IMR-90 (cell line): ENCODE results near the gene CSRP1. TPM values are rescaled to one million over a fixed set of nuclear protein-coding genes. Genes with fewer than 3 reads are reported as not detected.

Experiments used
- ATAC-seq: fragments of 200-7000 bp; cut with Tn5 transposase; 2 replicates; pipeline ENCODE4 v1.9.1; 2020; ENCODE audit warnings: low read depth, mild to moderate bottlenecking, moderate library complexity
- BruUV-seq: library from RNA; stranded (reverse); fragments of 400-500 nt; replicated peaks from 2 replicates; lab custom pipeline; 2021; lab: Mats Ljungman, UMichigan
- CTCF ChIA-PET: fragments of 300-600 bp; formaldehyde crosslinking; extraction: SDS; loops from one replicate; lab custom pipeline; 2021; ENCODE audit warnings: antibody characterized with exemption; lab: Yijun Ruan, JAX
- POLR2A ChIA-PET: fragments of 300-600 bp; sonication (Branson Sonifier 250); formaldehyde crosslinking; loops from one replicate; lab custom pipeline; 2022; ENCODE audit warnings: antibody characterized with exemption; ENCODE audit not compliant: unreplicated experiment; lab: Charles Lee
- DNase-seq: peaks from one replicate; pipeline ENCODE4 v3.0.0; 2013
- H2AFZ ChIP-seq: replicated peaks from 2 replicates; pipeline ENCODE3; 2013; ENCODE audit warnings: low read length, mild to moderate bottlenecking; ENCODE audit not compliant: poor library complexity
- H2AK5ac ChIP-seq: 2 replicates; pipeline ENCODE4 v1.6.1; 2013; ENCODE audit warnings: low read depth, low read length, inconsistent platforms
- H2AK9ac ChIP-seq: replicated peaks from 2 replicates; pipeline ENCODE3; 2013; ENCODE audit warnings: mild to moderate bottlenecking, low read depth, low read length, moderate library complexity; ENCODE audit not compliant: poor library complexity
- H2BK120ac ChIP-seq: 2 replicates; pipeline ENCODE4 v1.6.1; 2013; ENCODE audit warnings: low read depth, low read length, inconsistent platforms
- H2BK15ac ChIP-seq: 3 replicates; pipeline ENCODE4 v1.6.1; 2013; ENCODE audit warnings: low read depth, low read length, inconsistent platforms
- H2BK20ac ChIP-seq: 2 replicates; pipeline ENCODE4 v1.6.1; 2013; ENCODE audit warnings: low read depth, mild to moderate bottlenecking, inconsistent platforms, low read length, moderate library complexity
- H2BK5ac ChIP-seq: 2 replicates; pipeline ENCODE4 v1.6.1; 2013; ENCODE audit warnings: mild to moderate bottlenecking, low read depth, low read length, inconsistent platforms; ENCODE audit not compliant: poor library complexity, severe bottlenecking
- H3K14ac ChIP-seq: replicated peaks from 2 replicates; pipeline ENCODE4 v1.6.1; 2013; ENCODE audit warnings: low read depth, low read length, inconsistent platforms
- H3K18ac ChIP-seq: 2 replicates; pipeline ENCODE4 v1.6.1; 2013; ENCODE audit warnings: low read depth, low read length, control low read depth
- H3K23ac ChIP-seq: 2 replicates; pipeline ENCODE4 v1.6.1; 2013; ENCODE audit warnings: low read depth, low read length, inconsistent platforms
- H3K27ac ChIP-seq: 2 replicates; pipeline ENCODE4 v1.5.1; 2013; ENCODE audit warnings: mild to moderate bottlenecking, control low read depth, low read length; ENCODE audit not compliant: insufficient read depth
- H3K27me3 ChIP-seq: 2 replicates; pipeline ENCODE4 v1.6.1; 2013; ENCODE audit warnings: low read length; ENCODE audit not compliant: control insufficient read depth, insufficient read depth
- H3K36me3 ChIP-seq: 2 replicates; pipeline ENCODE4 v1.6.1; 2013; ENCODE audit warnings: low read length, mixed read lengths; ENCODE audit not compliant: control insufficient read depth, insufficient read depth
- H3K4ac ChIP-seq: 2 replicates; pipeline ENCODE4 v1.6.1; 2013; ENCODE audit warnings: low read depth, low read length, inconsistent platforms
- H3K4me1 ChIP-seq: 2 replicates; pipeline ENCODE4 v1.6.1; 2013; ENCODE audit warnings: low read length, mixed read lengths; ENCODE audit not compliant: control insufficient read depth, insufficient read depth
- H3K4me2 ChIP-seq: 2 replicates; pipeline ENCODE4 v1.6.1; 2013; ENCODE audit warnings: low read depth, mild to moderate bottlenecking, control low read depth, low read length, moderate library complexity
- H3K4me3 ChIP-seq: 2 replicates; pipeline ENCODE4 v1.5.1; 2013; ENCODE audit warnings: low read depth, mild to moderate bottlenecking, control low read depth, low read length, moderate library complexity; ENCODE audit not compliant: insufficient read depth
- H3K56ac ChIP-seq: 2 replicates; pipeline ENCODE4 v1.6.1; 2013; ENCODE audit warnings: low read length, inconsistent platforms; ENCODE audit not compliant: insufficient read depth; ENCODE audit errors: extremely low read depth
- H3K79me1 ChIP-seq, 2 experiments: 2 replicates each; pipeline ENCODE4 v1.6.1; 2013; ENCODE audit warnings: low read length in 2 of 2, inconsistent platforms in 1 of 2, low read depth in 1 of 2
- H3K9ac ChIP-seq: 2 replicates; pipeline ENCODE4 v1.6.1; 2013; ENCODE audit warnings: low read depth, low read length, control low read depth
- H3K9me1 ChIP-seq: 2 replicates; pipeline ENCODE4 v1.6.1; 2013; ENCODE audit warnings: low read length, inconsistent platforms; ENCODE audit not compliant: insufficient read depth
- H3K9me3 ChIP-seq: 2 replicates; pipeline ENCODE4 v1.6.1; 2013; ENCODE audit warnings: low read length; ENCODE audit not compliant: control insufficient read depth, insufficient read depth
- H4K20me1 ChIP-seq: 2 replicates; pipeline ENCODE4 v1.6.1; 2013; ENCODE audit warnings: low read length, inconsistent platforms; ENCODE audit not compliant: insufficient read depth
- H4K5ac ChIP-seq: 2 replicates; pipeline ENCODE4 v1.6.1; 2013; ENCODE audit warnings: mild to moderate bottlenecking, low read depth, low read length, control low read depth
- H4K8ac ChIP-seq, 2 experiments: 2 replicates each; pipeline ENCODE4 v1.6.1; 2013; ENCODE audit warnings: low read depth in 2 of 2, low read length in 2 of 2, control low read depth in 1 of 2, inconsistent platforms in 1 of 2
- H4K91ac ChIP-seq: 2 replicates; pipeline ENCODE4 v1.6.1; 2013; ENCODE audit warnings: low read depth, low read length, inconsistent platforms; ENCODE audit not compliant: insufficient read depth
- BHLHE40 ChIP-seq: fragments of 150-350 bp; IDR thresholded peaks from 2 replicates; pipeline ENCODE4 v1.6.1; 2016; ENCODE audit warnings: mild to moderate bottlenecking, low read depth, low read length
- CEBPB ChIP-seq: IDR thresholded peaks from 2 replicates; pipeline ENCODE4 v1.6.1; 2012; ENCODE audit warnings: low read depth, low read length, improper control_type of control experiment
- CHD1 ChIP-seq: IDR thresholded peaks from 2 replicates; pipeline ENCODE4 v1.6.1; 2012; ENCODE audit warnings: low read depth, low read length, improper control_type of control experiment
- FOS ChIP-seq: fragments of 150-350 bp; IDR thresholded peaks from 2 replicates; pipeline ENCODE4 v1.6.1; 2016; ENCODE audit warnings: low read depth, low read length
- MAFK ChIP-seq: IDR thresholded peaks from 2 replicates; pipeline ENCODE4 v1.6.1; 2012; ENCODE audit warnings: low read depth, low read length, improper control_type of control experiment
- MAZ ChIP-seq: IDR thresholded peaks from 2 replicates; pipeline ENCODE4 v1.6.1; 2012; ENCODE audit warnings: low read depth, mild to moderate bottlenecking, low read length, improper control_type of control experiment, moderate library complexity, borderline replicate concordance
- MXI1 ChIP-seq: IDR thresholded peaks from 2 replicates; pipeline ENCODE4 v1.6.1; 2012; ENCODE audit warnings: low read depth, mild to moderate bottlenecking, low read length, moderate library complexity, borderline replicate concordance
- NFE2L2 ChIP-seq: fragments of 150-350 bp; IDR thresholded peaks from 2 replicates; pipeline ENCODE4 v1.6.1; 2016; ENCODE audit warnings: low read depth, mild to moderate bottlenecking, low read length
- POLR2A ChIP-seq: IDR thresholded peaks from 2 replicates; pipeline ENCODE4 v1.6.1; 2012; ENCODE audit warnings: mild to moderate bottlenecking, low read depth, low read length
- RAD21 ChIP-seq: IDR thresholded peaks from 2 replicates; pipeline ENCODE4 v1.6.1; 2012; ENCODE audit warnings: low read length, improper control_type of control experiment
- RFX5 ChIP-seq: IDR thresholded peaks from 2 replicates; pipeline ENCODE4 v1.8.0; 2012; ENCODE audit warnings: low read depth, mild to moderate bottlenecking, low read length, moderate library complexity
- SMC3 ChIP-seq: fragments of 150-350 bp; IDR thresholded peaks from 2 replicates; pipeline ENCODE4 v1.6.1; 2016; ENCODE audit warnings: low read depth, mild to moderate bottlenecking, antibody characterized with exemption, low read length, moderate library complexity
- WGBS, 2 experiments: methylation state at CpG; one replicate each; pipeline versions ENCODE4 v1.1.5 to v1.1.7; 2013; ENCODE audit warnings: missing lambda C conversion rate in 2 of 2; ENCODE audit not compliant: insufficient read length in 1 of 2; ENCODE audit errors: extremely low coverage in 2 of 2; 5-methylcytosine and 5-hydroxymethylcytosine counted together
- dilution Hi-C: fragments of 300-500 bp; cut with HindIII; formaldehyde crosslinking; loops from one replicate; pipeline ENCODE4 v1.14.3; 2018; ENCODE audit warnings: low sequenced_read_pairs; ENCODE audit not compliant: unreplicated experiment
- in situ Hi-C: fragments of 300-500 bp; cut with MboI; formaldehyde crosslinking; loops from 3 replicates; pipeline ENCODE4 v1.14.3; 2019; ENCODE audit warnings: low sequenced_read_pairs, inconsistent platforms, mixed read lengths
- intact Hi-C: fragments of 100-400 bp; cut with micrococcal nuclease; formaldehyde crosslinking; loops from 2 replicates; pipeline ENCODE4 v1.10.0; 2022
- polyA plus RNA-seq, 3 experiments: library from polyadenylated mRNA; depleted of rRNA; stranded (reverse); fragments of >200 nt; gene quantifications; 2 replicates each; pipeline ENCODE4 v1.2.3, GENCODE V29; 2012; ENCODE audit warnings: low replicate concordance in 1 of 3
- total RNA-seq: library from RNA; depleted of rRNA; stranded (reverse); fragments of >200 nt; gene quantifications from 2 replicates; pipeline ENCODE4 v1.2.3, GENCODE V29; 2012
- TF ChIP-seq, protein P1 (sequence below): fragments of 150-350 bp; IDR thresholded peaks from 2 replicates; pipeline ENCODE4 v1.6.1; 2017; ENCODE audit warnings: mild to moderate bottlenecking, antibody characterized with exemption, low read length, low read depth
- TF ChIP-seq, protein P2 (sequence below): conservative IDR thresholded peaks from 2 replicates; pipeline ENCODE4 v1.5.1; 2012; ENCODE audit warnings: mild to moderate bottlenecking, low read depth, low read length, improper control_type of control experiment

Gene CSRP1
- total and polyA plus RNA-seq, 2 of the 4 experiments (the other 2 are of a cell fraction) = 1,037 to 1,498 TPM

GRCh38 chr1:201538612-201539551 lies 32.0 kb upstream of the CSRP1 start, which contains the start of gene NAV1:
TSS of gene NAV1 (plus strand) at chr1:201539127. CDS start at chr1:201622885, 83,758 bp downstream.
- POLR2A ChIA-PET = interaction anchor here (0.6 kb wide), 1 partner anchor 110 kb away, joined by 3 read pairs; no protein-coding TSS in a partner anchor
- H2BK20ac ChIP-seq = peak within 1 kb of the TSS; percentile 64; the same call in 1 of the 2 replicates
- DNase-seq = peak; percentile 75
- in situ Hi-C loops = loop anchor here (25.0 kb wide), 2 partner anchors 423 to 598 kb away; partner anchors contain the start of genes ARL8A and TIMM17A
- peak within 1 kb of the TSS; percentile 79 for H2BK120ac ChIP-seq
- H4K8ac ChIP-seq = peak within 1 kb of the TSS; percentile 56 to 77
- 1% methylated on average over 38 of the region's 93 CpGs; no CpG with 5 or more reads in 1 of the 2 experiments for WGBS, 2 experiments
- BruUV-seq = no TSS peak
- peaks cover 35% of the 10 kb centered on the region for H3K4me1 ChIP-seq
- H3K79me1 ChIP-seq = peaks cover 2 to 66% of the 10 kb centered on the region in 2 experiments; a peak in 2 of 4 replicates
- dilution Hi-C loops = no loop called here
- H2BK5ac ChIP-seq = peak within 1 kb of the TSS; percentile 69
- intact Hi-C loops = loop anchor here (10.0 kb wide), 1 partner anchor 436 kb away; no protein-coding TSS in a partner anchor
- H3K27me3 ChIP-seq = no peaks in the 10 kb centered on the region
- H4K91ac ChIP-seq = peak within 1 kb of the TSS; percentile 79
- H3K4me3 ChIP-seq = peak within 1 kb of the TSS; percentile 73
- H3K56ac ChIP-seq = peak within 1 kb of the TSS; percentile 80
- peak within 1 kb of the TSS; percentile 95 for H2AK9ac ChIP-seq
- CTCF ChIA-PET = no interaction called here
- H2AK5ac ChIP-seq = peak within 1 kb of the TSS; percentile 54; the same call in 1 of the 2 replicates
- no peaks in the 10 kb centered on the region for H3K36me3 ChIP-seq
- H3K4ac ChIP-seq = peak within 1 kb of the TSS; percentile 84
- H3K9me3 ChIP-seq = no peaks in the 10 kb centered on the region
- peak within 1 kb of the TSS; percentile 67 for H2BK15ac ChIP-seq
- H4K20me1 ChIP-seq = no peaks in the 10 kb centered on the region
- peak within 1 kb of the TSS; percentile 90 for H2AFZ ChIP-seq
- ATAC-seq = peak; percentile 62
- H3K23ac ChIP-seq = peak within 1 kb of the TSS; percentile 96
- H3K18ac ChIP-seq = peak within 1 kb of the TSS; percentile 63
- peak within 1 kb of the TSS; percentile 92 for H3K14ac ChIP-seq
- H3K9ac ChIP-seq = peak within 1 kb of the TSS; percentile 94
- peak within 1 kb of the TSS; percentile 40 for H4K5ac ChIP-seq
- H3K27ac ChIP-seq = peak within 1 kb of the TSS; percentile 74
- H3K9me1 ChIP-seq = peaks cover 26% of the 10 kb centered on the region
- peak within 1 kb of the TSS; percentile 98 for H3K4me2 ChIP-seq
- TF ChIP-seq MAFK (no peak), POLR2A (peak; percentile 91; the same call in 1 of the 2 replicates), NFE2L2 (no peak), RFX5 (no peak), MAZ (no peak; the same call in 1 of the 2 replicates), CHD1 (no peak), CEBPB (no peak), RAD21 (no peak), MXI1 (no peak), SMC3 (no peak), FOS (peak; percentile 36; the same call in 1 of the 2 replicates), BHLHE40 (peak; percentile 91)
- TF ChIP-seq, protein P1, sequence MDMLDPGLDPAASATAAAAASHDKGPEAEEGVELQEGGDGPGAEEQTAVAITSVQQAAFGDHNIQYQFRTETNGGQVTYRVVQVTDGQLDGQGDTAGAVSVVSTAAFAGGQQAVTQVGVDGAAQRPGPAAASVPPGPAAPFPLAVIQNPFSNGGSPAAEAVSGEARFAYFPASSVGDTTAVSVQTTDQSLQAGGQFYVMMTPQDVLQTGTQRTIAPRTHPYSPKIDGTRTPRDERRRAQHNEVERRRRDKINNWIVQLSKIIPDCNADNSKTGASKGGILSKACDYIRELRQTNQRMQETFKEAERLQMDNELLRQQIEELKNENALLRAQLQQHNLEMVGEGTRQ = peak; percentile 59
- TF ChIP-seq, protein P2, sequence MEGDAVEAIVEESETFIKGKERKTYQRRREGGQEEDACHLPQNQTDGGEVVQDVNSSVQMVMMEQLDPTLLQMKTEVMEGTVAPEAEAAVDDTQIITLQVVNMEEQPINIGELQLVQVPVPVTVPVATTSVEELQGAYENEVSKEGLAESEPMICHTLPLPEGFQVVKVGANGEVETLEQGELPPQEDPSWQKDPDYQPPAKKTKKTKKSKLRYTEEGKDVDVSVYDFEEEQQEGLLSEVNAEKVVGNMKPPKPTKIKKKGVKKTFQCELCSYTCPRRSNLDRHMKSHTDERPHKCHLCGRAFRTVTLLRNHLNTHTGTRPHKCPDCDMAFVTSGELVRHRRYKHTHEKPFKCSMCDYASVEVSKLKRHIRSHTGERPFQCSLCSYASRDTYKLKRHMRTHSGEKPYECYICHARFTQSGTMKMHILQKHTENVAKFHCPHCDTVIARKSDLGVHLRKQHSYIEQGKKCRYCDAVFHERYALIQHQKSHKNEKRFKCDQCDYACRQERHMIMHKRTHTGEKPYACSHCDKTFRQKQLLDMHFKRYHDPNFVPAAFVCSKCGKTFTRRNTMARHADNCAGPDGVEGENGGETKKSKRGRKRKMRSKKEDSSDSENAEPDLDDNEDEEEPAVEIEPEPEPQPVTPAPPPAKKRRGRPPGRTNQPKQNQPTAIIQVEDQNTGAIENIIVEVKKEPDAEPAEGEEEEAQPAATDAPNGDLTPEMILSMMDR = no peak
